Activated CD4-positive, alpha-beta T cell treated with anti-CD3 and anti-CD28 coated beads, Interleukin-2, Interleukin-6, amounts not matched to agents 100 ng/mL and 50 ng/mL, durations not matched to agents 16 hours and 8 hours (primary cell): ENCODE results near the gene DPP3.
A peak's percentile ranks its signal among the peaks of the same experiment; 100 is the strongest.
"Not testable (repeated sequence)": the region's sequence is repeated elsewhere in the genome, so short reads cannot be mapped to it uniquely, and the experiment has no call there.

ENCODE experiments used
- DNase-seq: peaks from one replicate; pipeline ENCODE4 v3.0.0-alpha.2; 2020

DPP3 gene

DNA sequence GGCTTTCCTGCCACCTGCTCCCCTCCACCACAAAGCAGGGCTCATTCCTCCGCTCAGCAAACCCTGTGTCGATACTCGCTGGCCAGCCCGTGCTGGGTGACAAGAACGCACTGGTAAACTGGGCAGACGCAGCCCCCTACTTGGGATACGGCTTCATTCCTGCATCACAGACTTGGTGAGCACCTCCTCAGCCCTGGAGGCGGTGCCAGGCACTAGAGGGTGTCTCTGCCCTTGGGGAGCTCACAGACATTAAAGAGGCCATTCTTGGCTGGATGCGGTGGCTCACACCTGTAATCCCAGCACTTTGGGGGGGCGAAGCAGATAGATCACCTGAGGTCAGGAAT, 59.6 kb downstream of the DPP3 start:
- no peak for DNase-seq

DNA sequence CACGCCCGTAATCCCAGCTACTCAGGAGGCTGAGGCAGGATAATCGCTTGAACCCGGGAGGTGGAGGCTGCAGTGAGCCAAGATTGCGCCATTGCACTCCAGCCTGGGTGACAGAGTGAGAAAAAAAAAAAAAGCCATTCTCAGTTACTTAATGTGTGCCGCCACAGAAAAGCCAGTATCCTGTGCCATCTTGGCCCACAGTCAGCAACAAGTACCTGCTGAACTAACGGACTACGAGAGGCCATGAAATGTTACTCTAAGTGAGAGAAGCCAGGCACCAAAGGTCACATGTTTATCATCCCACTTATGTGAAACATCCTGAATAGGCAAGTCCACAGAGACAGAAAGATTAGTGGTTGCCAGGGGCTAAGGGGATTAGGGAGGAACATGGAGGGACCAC, 60.4 kb downstream of the DPP3 start:
- DNase-seq, result not testable (repeated sequence)

- DNase-seq, result no peak
Measured at GRCh38 chr11:66541892-66542291, 61.7 kb downstream of the DPP3 start.

DNA sequence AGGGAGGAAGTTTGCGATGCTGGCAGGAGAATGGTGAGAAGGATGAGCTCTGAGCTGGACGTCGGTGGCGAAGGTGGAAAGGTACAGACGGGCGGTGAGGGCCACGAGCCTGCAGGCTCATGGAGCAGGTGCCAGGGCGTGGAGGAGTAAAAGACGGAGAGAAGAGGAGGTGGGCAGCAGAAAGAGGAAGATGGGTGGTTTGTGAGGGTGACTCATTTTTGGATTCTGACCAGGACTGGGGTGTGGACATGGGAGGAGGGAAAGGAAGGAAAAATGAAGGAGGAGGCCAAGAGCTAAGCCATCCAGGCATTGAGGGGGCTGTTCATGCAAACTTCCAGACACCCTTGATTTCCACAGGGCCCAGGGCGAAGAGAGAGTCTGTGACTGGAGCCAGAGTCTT, 62.1 kb downstream of the DPP3 start:
- DNase-seq, result no peak

DNA sequence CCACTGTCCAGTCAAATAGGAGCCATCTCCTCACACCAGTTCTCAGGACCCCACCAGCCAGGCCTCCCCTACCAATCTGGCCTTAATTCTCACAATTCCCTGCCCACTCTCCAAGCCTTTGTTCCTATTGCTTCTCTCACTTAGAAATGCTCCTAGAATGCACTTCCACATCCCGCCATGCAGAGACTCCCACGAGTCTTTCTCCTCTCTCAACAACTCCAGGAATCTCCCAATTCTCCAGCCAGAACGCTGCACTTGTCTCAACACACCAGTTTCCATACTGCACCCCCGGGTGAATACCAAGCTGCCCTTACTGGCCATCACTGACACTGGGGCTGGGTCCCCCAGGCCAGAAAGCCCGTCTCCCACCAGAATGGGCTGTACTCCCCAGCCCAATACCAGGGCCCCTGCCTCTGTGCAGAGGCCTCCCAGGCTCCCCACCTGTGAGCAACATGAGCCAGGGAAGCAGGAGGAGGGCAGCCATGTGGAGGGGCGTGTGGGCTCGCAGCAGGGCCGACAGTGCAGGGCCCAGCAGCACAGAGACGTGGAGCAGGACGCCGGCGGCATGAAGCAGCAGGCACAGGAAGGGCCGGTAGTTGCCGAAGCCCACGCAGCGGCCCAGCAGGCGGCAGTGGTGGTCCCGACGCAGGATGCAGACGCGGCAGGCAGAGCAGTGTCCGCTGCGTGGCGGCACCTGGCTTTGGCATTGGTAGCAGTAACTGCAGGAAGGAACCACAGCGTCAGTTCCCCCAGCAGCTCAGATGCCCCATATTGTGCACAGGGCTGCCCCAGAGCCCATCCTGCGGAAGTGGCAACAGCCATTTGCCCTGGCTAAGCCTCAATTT, 63.3 kb downstream of the DPP3 start:
- peak; percentile 70 for DNase-seq

DNA sequence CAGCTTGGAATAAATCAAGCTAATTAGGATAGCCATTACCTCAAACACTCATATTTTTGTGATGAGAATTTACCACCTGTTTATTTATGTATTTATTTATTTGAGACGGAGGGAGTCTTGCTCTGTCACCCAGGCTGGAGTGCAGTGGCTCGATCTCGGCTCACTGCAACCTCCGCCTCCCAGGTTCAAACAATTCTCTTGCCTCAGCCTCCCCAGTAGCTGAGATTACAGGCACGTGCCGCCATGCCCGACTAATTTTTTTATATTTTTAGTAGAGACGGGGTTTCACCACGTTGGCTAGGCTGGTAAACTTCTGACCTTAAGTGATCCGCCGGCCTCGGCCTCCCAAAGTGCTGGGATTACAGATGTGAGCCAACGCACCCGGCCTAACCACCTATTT, 64.7 kb downstream of the DPP3 start:
- not testable (repeated sequence) for DNase-seq

DNA sequence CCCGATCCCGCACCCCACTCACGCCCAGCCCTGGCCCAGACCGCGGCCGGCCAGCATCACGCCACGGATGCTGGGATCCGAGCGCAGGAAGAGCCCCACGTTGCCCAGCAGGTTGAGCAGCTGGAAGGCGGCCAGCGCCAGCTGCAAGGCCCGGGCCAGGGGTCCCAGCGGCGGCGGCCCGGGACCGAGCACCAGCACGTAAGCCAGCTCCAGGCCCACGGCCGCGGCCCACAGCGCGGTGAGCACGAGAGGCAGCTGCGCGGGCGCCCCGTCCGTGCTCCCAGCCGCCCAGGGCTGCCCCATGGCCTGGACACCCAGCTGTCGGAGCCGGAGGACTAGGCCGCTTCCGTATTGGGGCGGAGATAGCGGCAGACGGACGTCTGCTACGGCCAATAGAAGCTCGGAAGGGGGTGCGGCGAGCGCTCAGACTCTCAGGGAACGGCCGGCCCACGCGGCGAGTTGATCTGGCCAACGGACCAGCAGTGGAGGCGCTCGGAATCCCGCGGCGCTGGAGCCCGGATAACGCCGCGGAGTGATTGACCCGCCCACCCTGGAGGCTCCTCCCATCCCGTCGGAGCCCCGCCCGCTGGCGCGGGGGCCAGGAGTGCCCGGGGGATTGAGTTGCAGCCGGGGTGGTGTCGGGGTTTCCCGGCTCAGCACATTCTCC, 65.6 kb downstream of the DPP3 start, which contains the start of gene ZDHHC24:
Gene ZDHHC24 (minus strand): TSS at position 348 of the 667 bp plus-strand sequence. CDS start 45 bp downstream, at position 303.
- DNase-seq, result peak; percentile 96

GRCh38 chr11:66546368-66546965, 66.2 kb downstream of the DPP3 start, which contains the start of gene ACTN3:
Gene ACTN3 (plus strand): TSS chr11:66546903. CDS start chr11:66546938, 35 bp downstream.
- peak; percentile 24 for DNase-seq

GRCh38 chr11:66546966-66547661, 66.9 kb downstream of the DPP3 start:
- DNase-seq, result no peak

- no peak for DNase-seq
Measured at GRCh38 chr11:66547662-66548009, 67.4 kb downstream of the DPP3 start.

DNA sequence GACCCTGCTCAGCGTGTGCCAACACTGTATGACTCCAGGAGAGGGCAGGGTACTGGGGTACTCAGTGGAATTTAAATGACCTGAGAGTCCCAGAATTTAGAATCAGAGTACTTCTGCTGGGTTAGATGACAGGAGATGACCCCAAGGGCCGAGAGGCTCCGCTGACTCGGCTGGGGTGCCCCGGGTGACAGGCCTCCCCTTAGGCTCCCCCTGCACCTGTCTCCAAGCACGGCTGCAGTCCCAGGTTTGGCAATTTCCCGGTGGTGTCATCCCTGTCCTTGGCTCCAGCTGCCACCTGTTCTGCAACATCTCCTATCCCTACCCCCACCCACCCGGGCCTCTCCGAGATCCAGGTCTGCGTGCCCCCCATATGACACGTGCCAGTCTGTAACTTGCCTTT, 67.8 kb downstream of the DPP3 start:
- no peak for DNase-seq

DNA sequence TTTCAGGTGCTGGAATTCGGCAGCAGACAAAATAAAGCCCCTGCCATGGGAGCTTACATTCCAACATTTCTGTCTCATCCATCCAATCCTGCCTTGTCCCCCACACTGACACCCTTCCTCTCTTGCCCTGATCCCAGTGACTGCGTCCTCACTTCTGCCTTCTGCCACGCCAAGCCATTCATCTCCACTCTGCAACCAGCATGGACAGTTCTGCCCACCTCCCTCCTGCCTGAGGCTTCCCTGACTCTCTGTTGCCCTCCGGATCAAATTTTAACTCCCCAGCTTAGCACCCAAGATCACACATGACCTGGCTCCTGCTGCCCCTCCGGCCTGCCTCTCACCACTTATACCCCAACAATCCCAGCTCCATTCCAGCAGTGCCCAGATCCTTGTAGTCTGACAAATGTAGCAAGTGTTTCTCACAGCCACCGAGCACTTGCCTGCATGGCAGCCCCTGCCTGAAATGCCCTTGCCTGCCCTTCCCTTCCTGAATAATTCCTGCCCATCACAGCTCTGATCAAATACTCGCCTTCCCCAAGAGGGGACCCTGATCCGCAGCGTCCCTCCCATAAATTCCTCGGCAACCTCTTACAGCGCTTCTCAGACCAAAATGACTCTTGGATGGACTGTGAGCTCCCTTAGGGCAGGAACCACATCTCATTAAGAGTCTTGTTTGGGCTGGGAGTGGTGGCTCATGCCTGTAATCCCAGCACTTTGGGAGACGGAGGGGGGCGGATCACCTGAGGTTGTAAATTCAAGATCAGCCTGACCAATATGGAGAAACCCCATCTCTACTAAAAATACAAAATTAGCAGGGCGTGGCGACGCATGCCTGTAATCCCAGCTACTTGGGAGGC, 68.8 kb downstream of the DPP3 start:
- DNase-seq, result no peak

DNA sequence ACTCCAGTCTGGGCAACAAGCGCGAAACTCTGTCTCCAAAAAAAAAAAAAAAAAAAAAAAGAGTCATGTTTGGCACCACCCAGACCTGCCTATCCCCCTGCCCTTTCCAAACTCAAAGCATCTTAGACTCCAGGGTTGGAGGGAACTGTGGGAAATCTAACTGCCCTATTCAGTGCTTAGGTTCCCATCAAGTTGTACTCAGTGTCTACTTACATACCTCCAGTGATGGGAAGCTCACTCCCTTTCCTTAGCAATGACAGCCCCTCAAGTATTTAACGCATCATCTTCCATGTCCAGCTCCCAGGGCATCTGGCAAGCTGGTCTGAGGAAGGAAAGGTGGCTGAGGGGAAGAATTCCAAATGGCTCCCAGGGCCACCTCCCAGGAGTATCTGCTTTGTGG, 69.5 kb downstream of the DPP3 start:
- DNase-seq, result no peak

GRCh38 chr11:66550887-66551286, 70.7 kb downstream of the DPP3 start:
- no peak for DNase-seq

DNA sequence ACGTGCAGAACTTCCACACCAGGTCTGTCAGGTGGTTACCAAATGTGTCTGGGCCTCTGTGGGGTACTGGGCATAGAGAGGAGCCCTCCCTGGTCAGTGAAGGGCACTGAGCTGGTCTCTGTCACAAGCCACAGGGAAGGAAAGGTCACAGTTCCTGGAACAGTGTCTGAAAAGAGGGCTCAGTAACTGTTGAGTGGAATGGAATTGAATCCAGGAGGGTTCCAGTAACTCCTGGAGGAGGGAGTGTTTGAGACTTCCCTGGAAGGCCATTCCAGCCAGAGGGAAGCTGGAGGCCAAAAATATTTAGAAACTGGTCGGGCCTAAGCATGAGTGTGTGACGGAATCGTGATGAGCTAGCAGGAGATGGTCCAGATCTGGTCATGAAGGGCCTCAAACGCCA, 74.4 kb downstream of the DPP3 start:
- DNase-seq, result no peak

DNA sequence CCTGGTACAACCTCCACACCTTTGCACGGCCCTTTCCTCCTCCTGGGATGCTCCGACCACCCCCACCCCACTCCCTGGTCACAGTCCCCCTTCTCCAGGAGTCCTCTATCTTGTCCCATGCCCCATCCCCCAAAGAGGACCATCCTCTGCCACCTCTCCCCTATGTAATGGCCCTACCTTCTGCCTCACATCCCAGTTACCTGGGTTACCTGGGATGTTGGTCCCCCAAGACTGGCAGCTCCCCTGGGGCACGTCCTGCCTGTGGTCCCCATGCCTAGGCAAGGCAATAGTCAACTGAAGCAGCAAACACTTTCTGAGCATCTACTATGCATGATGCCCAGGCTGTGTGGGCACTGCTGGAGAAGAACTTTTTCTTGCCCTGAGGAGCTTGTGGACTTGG, 75.2 kb downstream of the DPP3 start:
- DNase-seq, result no peak

GRCh38 chr11:66556086-66556485, 75.9 kb downstream of the DPP3 start:
- DNase-seq, result no peak

- no peak for DNase-seq
Measured at GRCh38 chr11:66557733-66558326, 77.6 kb downstream of the DPP3 start.
